DOHH2 (cell line): ENCODE measurements around the gene TNPO3.

Experiments
- H3F3A ChIP-seq: fragments of 200-600 bp; sonication (generic), shearing (Covaris generic); 2 replicates; pipeline ENCODE4 v1.6.0; 2016; ENCODE audit warnings: antibody characterized with exemption, mild to moderate bottlenecking; ENCODE audit not compliant: control insufficient read depth, insufficient read depth
- H3K27ac ChIP-seq: fragments of 200-600 bp; sonication (generic); 2 replicates; pipeline ENCODE4 v1.5.1; 2014; ENCODE audit warnings: low read depth, mild to moderate bottlenecking, low read length, moderate library complexity
- H3K27me3 ChIP-seq: fragments of 200-600 bp; sonication (generic); 2 replicates; pipeline ENCODE4 v1.6.1; 2014; ENCODE audit warnings: mild to moderate bottlenecking, low read length, mixed read lengths; ENCODE audit not compliant: control insufficient read depth
- H3K36me3 ChIP-seq: fragments of 200-600 bp; sonication (generic); 2 replicates; pipeline ENCODE4 v1.6.1; 2014; ENCODE audit warnings: mild to moderate bottlenecking, low read length, moderate library complexity, mixed read lengths; ENCODE audit not compliant: control insufficient read depth
- H3K4me1 ChIP-seq: fragments of 200-600 bp; sonication (generic); 2 replicates; pipeline ENCODE4 v1.6.1; 2014; ENCODE audit warnings: mild to moderate bottlenecking, low read length, mixed read lengths; ENCODE audit not compliant: control insufficient read depth
- H3K4me2 ChIP-seq: fragments of 200-600 bp; sonication (generic); 2 replicates; pipeline ENCODE4 v1.6.0; 2014; ENCODE audit warnings: mild to moderate bottlenecking, low read length, moderate library complexity
- H3K4me3 ChIP-seq: fragments of 200-600 bp; sonication (generic); 2 replicates; pipeline ENCODE4 v1.5.1; 2014; ENCODE audit warnings: mild to moderate bottlenecking, low read length, mixed read lengths
- H3K79me2 ChIP-seq: fragments of 200-600 bp; sonication (generic); 2 replicates; pipeline ENCODE4 v1.6.1; 2014; ENCODE audit warnings: mild to moderate bottlenecking, low read length, mixed read lengths; ENCODE audit not compliant: control insufficient read depth
- H3K9me2 ChIP-seq: fragments of 200-600 bp; sonication (generic); replicated peaks from 2 replicates; pipeline ENCODE4 v1.6.1; 2014; ENCODE audit warnings: mild to moderate bottlenecking, low read length, mixed read lengths; ENCODE audit not compliant: control insufficient read depth
- H3K9me3 ChIP-seq: fragments of 200-600 bp; sonication (generic); 2 replicates; pipeline ENCODE4 v1.6.1; 2014; ENCODE audit warnings: antibody characterized with exemption, low read length, mixed read lengths; ENCODE audit not compliant: control insufficient read depth, insufficient read depth
- H4K20me1 ChIP-seq: fragments of 200-600 bp; sonication (generic); 2 replicates; pipeline ENCODE4 v1.6.0; 2014; ENCODE audit warnings: low read depth, mild to moderate bottlenecking, antibody characterized with exemption, low read length, moderate library complexity; ENCODE audit not compliant: control insufficient read depth, insufficient read depth
- CTCF ChIP-seq: fragments of 200-600 bp; sonication (generic); IDR thresholded peaks from one replicate; pipeline ENCODE4 v1.5.1; 2014; ENCODE audit warnings: antibody characterized with exemption, mild to moderate bottlenecking, low read depth, low read length; ENCODE audit not compliant: poor library complexity, severe bottlenecking
- EZH2phosphoT487 ChIP-seq: fragments of 200-600 bp; sonication (generic); IDR thresholded peaks from 2 replicates; pipeline ENCODE4 v1.6.1; 2017; ENCODE audit warnings: borderline replicate concordance, mild to moderate bottlenecking, antibody characterized with exemption, low read length, moderate library complexity, mixed read lengths

The TNPO3 gene

GRCh38 chr7:129008645-129009414 lies 46.1 kb downstream of the TNPO3 start:
- no peaks in the 10 kb centered on the region for H3K27me3 ChIP-seq
- no peaks in the 10 kb centered on the region for H4K20me1 ChIP-seq
- no peaks in the 10 kb centered on the region for H3K9me2 ChIP-seq
- peak overlapping the region; percentile 66 for H3K4me2 ChIP-seq
- H3K36me3 ChIP-seq = peaks cover 77% of the 10 kb centered on the region
- peaks cover 53% of the 10 kb centered on the region for H3K79me2 ChIP-seq
- peak overlapping the region; percentile 58 for H3K27ac ChIP-seq
- H3F3A ChIP-seq = peaks cover 13% of the 10 kb centered on the region
- H3K4me1 ChIP-seq = peaks cover 50% of the 10 kb centered on the region
- H3K4me3 ChIP-seq = peak overlapping the region; percentile 44
- TF ChIP-seq EZH2phosphoT487 = no peak
- TF ChIP-seq CTCF = no peak
- H3K9me3 ChIP-seq = no peaks in the 10 kb centered on the region

- Histone ChIP-seq H3K79me2 (peaks cover 44% of the 10 kb centered on the region), H3K9me2 (no peaks in the 10 kb centered on the region), H3K4me3 (no peak overlapping the region), H3K36me3 (peaks cover 73% of the 10 kb centered on the region), H3K4me1 (peaks cover 50% of the 10 kb centered on the region), H3K9me3 (no peaks in the 10 kb centered on the region), H3F3A (peaks cover 13% of the 10 kb centered on the region), H3K27ac (no peak overlapping the region), H3K4me2 (no peak overlapping the region), H4K20me1 (no peaks in the 10 kb centered on the region), H3K27me3 (no peaks in the 10 kb centered on the region)
- TF ChIP-seq EZH2phosphoT487 (no peak), CTCF (no peak)
Measured at GRCh38 chr7:129007572-129007971, 47.3 kb downstream of the TNPO3 start.

- Histone ChIP-seq H3K27ac (no peak overlapping the region), H3K9me3 (no peaks in the 10 kb centered on the region), H3F3A (peaks cover 13% of the 10 kb centered on the region), H3K36me3 (peaks cover 77% of the 10 kb centered on the region), H3K79me2 (peaks cover 40% of the 10 kb centered on the region), H3K9me2 (no peaks in the 10 kb centered on the region), H3K27me3 (no peaks in the 10 kb centered on the region), H4K20me1 (no peaks in the 10 kb centered on the region), H3K4me2 (no peak overlapping the region), H3K4me3 (no peak overlapping the region), H3K4me1 (peaks cover 50% of the 10 kb centered on the region)
- TF ChIP-seq EZH2phosphoT487 (no peak), CTCF (no peak)
Measured at GRCh38 chr7:129006636-129007414, 48.1 kb downstream of the TNPO3 start.
